ENCODE measurements around the gene LIFR. TPM values are rescaled to one million over a fixed set of nuclear protein-coding genes. Genes with fewer than 3 reads are reported as not detected.

LIFR gene
- total RNA-seq, 1 experiment from 2014 or later, result 7.6 TPM

DNA sequence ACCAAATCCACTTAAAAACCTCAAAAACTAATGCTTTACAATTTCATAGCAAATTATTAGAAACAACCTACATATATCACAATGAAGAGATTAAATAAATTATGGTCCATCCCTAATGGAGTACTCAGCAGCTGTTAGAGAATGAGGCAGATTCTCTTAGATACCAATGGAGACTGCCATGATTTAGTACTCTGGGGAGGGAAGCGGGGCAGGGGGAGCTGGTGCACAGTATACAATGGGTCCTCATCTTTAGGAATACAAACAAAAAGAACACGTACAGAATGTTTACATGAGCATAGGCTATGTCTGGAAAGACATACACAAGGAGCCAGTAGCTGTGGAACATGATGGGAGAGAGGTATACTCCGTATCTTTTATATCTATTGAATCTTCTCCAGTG, 2.0 kb downstream of the LIFR start:
- H3K4me3 Mint-ChIP-seq (ENCODE audit: low read depth, unreplicated experiment), result no peak overlapping the region
- CTCF ChIA-PET, result no interaction called here

DNA sequence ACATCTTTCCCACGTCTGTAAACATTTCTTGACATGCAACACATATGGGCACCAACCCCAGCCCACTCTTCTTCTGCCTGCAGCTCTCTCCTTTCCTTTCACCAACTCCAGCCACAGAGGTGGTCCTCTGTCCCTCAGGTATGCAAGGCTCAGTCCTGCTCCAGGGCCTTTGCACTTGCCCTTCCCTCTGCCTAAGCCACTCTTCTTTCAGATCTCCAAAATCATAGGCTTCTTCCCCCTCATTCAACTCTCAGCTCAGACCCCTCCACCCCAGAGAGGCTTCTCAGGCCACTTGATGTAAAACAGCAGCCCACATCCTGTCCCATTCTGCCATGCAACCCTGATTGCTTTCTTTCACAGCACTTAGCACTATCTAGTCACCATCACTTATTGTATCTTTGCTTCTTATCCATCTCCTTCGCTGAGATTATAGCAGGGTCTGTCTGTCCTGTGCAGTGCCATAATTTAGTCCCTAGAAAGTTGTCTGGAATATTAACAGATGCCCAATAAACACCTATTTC, 3.4 kb downstream of the LIFR start:
- H3K4me3 Mint-ChIP-seq (ENCODE audit: low read depth, unreplicated experiment), result no peak overlapping the region
- no TSS peak for BruUV-seq (replicated peaks)

More for the DNA sequence above, 2.0 kb downstream of the LIFR start:
- H3K9me3 Mint-ChIP-seq (ENCODE audit: low read depth, unreplicated experiment), result no peaks in the 10 kb centered on the region
- peaks cover 6% of the 10 kb centered on the region for H3K4me1 Mint-ChIP-seq (ENCODE audit: low read depth, unreplicated experiment)
- BruUV-seq (replicated peaks), result no TSS peak
- peaks cover 19% of the 10 kb centered on the region for H3K36me3 Mint-ChIP-seq (ENCODE audit: insufficient read depth, unreplicated experiment)
- no peaks in the 10 kb centered on the region for H3K27me3 Mint-ChIP-seq (ENCODE audit: unreplicated experiment)
- H3K27ac Mint-ChIP-seq (ENCODE audit: unreplicated experiment), result no peak overlapping the region
- no peak for DNase-seq
- intact Hi-C loops (cut with micrococcal nuclease; ENCODE audit: unreplicated experiment), result loop anchor here (5.0 kb wide), 2 partner anchors 43 to 253 kb away; no protein-coding TSS in a partner anchor
- TF ChIP-seq, protein P1, sequence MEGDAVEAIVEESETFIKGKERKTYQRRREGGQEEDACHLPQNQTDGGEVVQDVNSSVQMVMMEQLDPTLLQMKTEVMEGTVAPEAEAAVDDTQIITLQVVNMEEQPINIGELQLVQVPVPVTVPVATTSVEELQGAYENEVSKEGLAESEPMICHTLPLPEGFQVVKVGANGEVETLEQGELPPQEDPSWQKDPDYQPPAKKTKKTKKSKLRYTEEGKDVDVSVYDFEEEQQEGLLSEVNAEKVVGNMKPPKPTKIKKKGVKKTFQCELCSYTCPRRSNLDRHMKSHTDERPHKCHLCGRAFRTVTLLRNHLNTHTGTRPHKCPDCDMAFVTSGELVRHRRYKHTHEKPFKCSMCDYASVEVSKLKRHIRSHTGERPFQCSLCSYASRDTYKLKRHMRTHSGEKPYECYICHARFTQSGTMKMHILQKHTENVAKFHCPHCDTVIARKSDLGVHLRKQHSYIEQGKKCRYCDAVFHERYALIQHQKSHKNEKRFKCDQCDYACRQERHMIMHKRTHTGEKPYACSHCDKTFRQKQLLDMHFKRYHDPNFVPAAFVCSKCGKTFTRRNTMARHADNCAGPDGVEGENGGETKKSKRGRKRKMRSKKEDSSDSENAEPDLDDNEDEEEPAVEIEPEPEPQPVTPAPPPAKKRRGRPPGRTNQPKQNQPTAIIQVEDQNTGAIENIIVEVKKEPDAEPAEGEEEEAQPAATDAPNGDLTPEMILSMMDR (IDR thresholded peaks at IDR 0.05; ENCODE audit: unreplicated experiment), result no peak

DNA sequence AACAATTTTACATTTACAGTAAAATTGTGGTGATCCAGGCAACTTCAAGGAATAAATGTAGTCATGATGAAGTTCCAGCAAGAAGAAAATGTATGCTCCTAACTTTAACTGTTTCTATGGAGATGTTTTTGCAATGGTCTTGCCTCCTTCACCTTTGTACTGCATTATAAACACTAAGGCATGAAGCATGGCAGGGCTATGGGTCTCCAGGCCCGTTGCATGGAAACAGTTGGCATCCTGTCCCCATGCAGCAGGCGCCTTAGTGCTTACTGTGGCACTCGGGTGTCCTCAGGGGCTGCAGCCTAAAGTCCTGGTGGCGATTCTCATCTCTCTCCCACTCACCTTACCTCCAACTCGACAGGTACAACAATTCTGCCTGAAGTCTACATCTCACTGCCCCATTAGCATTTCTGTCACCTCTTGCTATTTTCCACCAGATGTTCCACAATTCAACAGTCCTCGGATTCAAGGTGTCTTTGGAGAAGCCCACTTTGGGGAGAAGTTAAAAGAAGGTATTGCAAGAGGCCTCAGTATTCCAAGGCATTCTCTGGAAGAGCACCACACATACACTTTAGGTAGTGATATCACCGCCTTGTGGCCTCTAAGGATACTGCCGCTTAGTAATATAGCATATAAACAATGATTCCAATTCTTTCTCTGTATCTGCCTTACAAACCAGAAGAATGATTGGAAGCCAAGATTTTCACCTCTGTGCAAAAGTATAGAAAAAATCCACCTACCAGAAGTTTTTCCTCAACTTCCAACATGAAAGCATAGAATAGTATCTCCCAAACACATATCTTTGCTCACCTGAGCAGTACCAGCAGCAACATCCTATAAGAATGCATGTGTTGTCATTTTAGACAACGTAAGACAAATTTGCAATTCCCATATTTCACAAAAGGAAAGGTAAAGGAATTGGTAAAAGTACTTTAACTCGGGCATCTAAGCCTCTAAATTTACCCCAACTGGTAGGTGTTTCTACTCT, 5.1 kb downstream of the LIFR start:
- Mint-ChIP-seq H3K9me3 (ENCODE audit: low read depth, unreplicated experiment) (no peaks in the 10 kb centered on the region), H3K4me3 (ENCODE audit: low read depth, unreplicated experiment) (no peak overlapping the region), H3K36me3 (ENCODE audit: insufficient read depth, unreplicated experiment) (peaks cover 7% of the 10 kb centered on the region), H3K27me3 (ENCODE audit: unreplicated experiment) (no peaks in the 10 kb centered on the region), H3K27ac (ENCODE audit: unreplicated experiment) (no peak overlapping the region), H3K4me1 (ENCODE audit: low read depth, unreplicated experiment) (peaks cover 6% of the 10 kb centered on the region)
- BruUV-seq (replicated peaks), result no TSS peak
- peak; percentile 22 for DNase-seq
- intact Hi-C loops (cut with micrococcal nuclease; ENCODE audit: unreplicated experiment), result loop anchor here (1.0 to 5.0 kb wide), 4 partner anchors 46 to 256 kb away; no protein-coding TSS in a partner anchor
- CTCF ChIA-PET, result interaction anchor here (1.5 kb wide), 1 partner anchor 110 kb away, joined by 8 read pairs; no protein-coding TSS in a partner anchor
- TF ChIP-seq, protein P1 (IDR thresholded peaks at IDR 0.05; ENCODE audit: unreplicated experiment), result peak; percentile 75

More for the DNA sequence above, 3.4 kb downstream of the LIFR start:
- no peak overlapping the region for H3K27ac Mint-ChIP-seq (ENCODE audit: unreplicated experiment)
- DNase-seq, result no peak
- peaks cover 6% of the 10 kb centered on the region for H3K4me1 Mint-ChIP-seq (ENCODE audit: low read depth, unreplicated experiment)
- peaks cover 19% of the 10 kb centered on the region for H3K36me3 Mint-ChIP-seq (ENCODE audit: insufficient read depth, unreplicated experiment)
- CTCF ChIA-PET, result interaction anchor here (1.9 kb wide), 1 partner anchor 111 kb away, joined by 6 read pairs; no protein-coding TSS in a partner anchor
- TF ChIP-seq, protein P1 (IDR thresholded peaks at IDR 0.05; ENCODE audit: unreplicated experiment), result no peak
- no peaks in the 10 kb centered on the region for H3K27me3 Mint-ChIP-seq (ENCODE audit: unreplicated experiment)
- H3K9me3 Mint-ChIP-seq (ENCODE audit: low read depth, unreplicated experiment), result no peaks in the 10 kb centered on the region
- intact Hi-C loops (cut with micrococcal nuclease; ENCODE audit: unreplicated experiment), result loop anchor here (5.0 kb wide), 2 partner anchors 44 to 254 kb away; no protein-coding TSS in a partner anchor

DNA sequence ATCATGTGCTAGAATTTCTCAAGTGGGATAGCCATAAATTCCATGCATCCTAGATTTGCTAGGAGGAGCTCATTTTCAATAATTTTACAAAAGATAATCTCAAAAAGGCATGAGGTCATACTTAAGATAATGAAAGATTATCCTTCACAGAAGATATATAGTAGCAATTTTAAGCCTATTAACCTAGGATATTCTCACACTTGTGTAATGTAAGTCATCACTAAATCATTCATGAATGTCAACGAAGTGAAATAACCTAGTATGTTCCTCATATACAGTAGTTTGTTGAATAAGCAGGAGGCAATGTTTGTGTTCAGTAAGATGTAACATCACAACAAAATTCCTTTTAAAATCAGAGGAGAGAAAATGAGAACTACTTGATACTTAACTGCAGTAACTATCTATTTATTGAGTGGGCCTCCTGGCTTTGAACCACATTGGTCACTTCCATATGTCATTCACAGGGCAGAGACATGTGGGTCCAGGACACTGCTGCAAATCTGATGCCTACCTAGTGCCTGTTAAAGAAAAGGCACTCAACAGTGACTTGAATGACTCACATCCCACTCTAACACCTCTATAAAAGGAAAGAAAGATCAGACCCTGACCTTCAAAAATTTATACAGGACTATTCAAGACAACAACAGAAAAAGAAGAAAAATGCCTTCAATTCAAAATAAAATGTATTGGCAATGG, 8.2 kb downstream of the LIFR start:
- H3K9me3 Mint-ChIP-seq (ENCODE audit: low read depth, unreplicated experiment), result no peaks in the 10 kb centered on the region
- no TSS peak for BruUV-seq (replicated peaks)
- no peak overlapping the region for H3K27ac Mint-ChIP-seq (ENCODE audit: unreplicated experiment)
- no peaks in the 10 kb centered on the region for H3K36me3 Mint-ChIP-seq (ENCODE audit: insufficient read depth, unreplicated experiment)
- H3K4me1 Mint-ChIP-seq (ENCODE audit: low read depth, unreplicated experiment), result peaks cover 6% of the 10 kb centered on the region
- CTCF ChIA-PET, result interaction anchor here (0.8 kb wide), 1 partner anchor 262 kb away, joined by 4 read pairs; no protein-coding TSS in a partner anchor
- no peak overlapping the region for H3K4me3 Mint-ChIP-seq (ENCODE audit: low read depth, unreplicated experiment)
- H3K27me3 Mint-ChIP-seq (ENCODE audit: unreplicated experiment), result no peaks in the 10 kb centered on the region
- DNase-seq, result no peak
- TF ChIP-seq, protein P1 (IDR thresholded peaks at IDR 0.05; ENCODE audit: unreplicated experiment), result no peak
- intact Hi-C loops (cut with micrococcal nuclease; ENCODE audit: unreplicated experiment), result no loop called here

All from Calu3 (cell line).